AG20443 (cell line): Measurements from ENCODE around the gene DCAF17.

ENCODE experiments used
- DNase-seq: peaks from one replicate; pipeline ENCODE4 v3.0.0; 2012; ENCODE audit warnings: low spot score, mixed read lengths

DCAF17 gene

GRCh38 chr2:171434013-171434989 is at the start of gene DCAF17:
Gene DCAF17 (plus strand): TSS chr2:171434226. CDS start chr2:171434578, 352 bp downstream.
- peak; percentile 98 for DNase-seq

- no peak for DNase-seq
These were observed 47.4 kb upstream of the DCAF17 start for GRCh38 chr2:171386627-171387026.

GRCh38 chr2:171387052-171387451 is 47.0 kb upstream of the DCAF17 start:
- no peak for DNase-seq

GRCh38 chr2:171389325-171389724 is 44.7 kb upstream of the DCAF17 start:
- DNase-seq = no peak

- no peak for DNase-seq
These were observed 44.2 kb upstream of the DCAF17 start for GRCh38 chr2:171389780-171390179.

GRCh38 chr2:171390941-171391516 is 43.0 kb upstream of the DCAF17 start:
- DNase-seq = no peak

- no peak for DNase-seq
These were observed 42.5 kb upstream of the DCAF17 start for GRCh38 chr2:171391532-171391931.

GRCh38 chr2:171393487-171393886 is 40.5 kb upstream of the DCAF17 start:
- no peak for DNase-seq

GRCh38 chr2:171394164-171394740 is 39.8 kb upstream of the DCAF17 start:
- no peak for DNase-seq

GRCh38 chr2:171399292-171399691 is 34.7 kb upstream of the DCAF17 start:
- DNase-seq = no peak

- DNase-seq = no peak
These were observed 33.6 kb upstream of the DCAF17 start for GRCh38 chr2:171400395-171400794.

- no peak for DNase-seq
These were observed 32.1 kb upstream of the DCAF17 start for GRCh38 chr2:171401947-171402346.

GRCh38 chr2:171402906-171403580 is 31.0 kb upstream of the DCAF17 start:
- no peak for DNase-seq

- DNase-seq = peak; percentile 67
These were observed 29.8 kb upstream of the DCAF17 start for GRCh38 chr2:171404261-171404660.

GRCh38 chr2:171404719-171405118 is 29.3 kb upstream of the DCAF17 start:
- no peak for DNase-seq

- DNase-seq = no peak
These were observed 28.5 kb upstream of the DCAF17 start for GRCh38 chr2:171405546-171405945.

GRCh38 chr2:171406044-171406443 is 28.0 kb upstream of the DCAF17 start:
- DNase-seq = no peak

- DNase-seq = no peak
These were observed 26.9 kb upstream of the DCAF17 start for GRCh38 chr2:171407030-171407675.

- DNase-seq = no peak
These were observed 26.4 kb upstream of the DCAF17 start for GRCh38 chr2:171407676-171408044.

- no peak for DNase-seq
These were observed 24.5 kb upstream of the DCAF17 start for GRCh38 chr2:171409436-171409971.

- no peak for DNase-seq
These were observed 23.9 kb upstream of the DCAF17 start for GRCh38 chr2:171410101-171410500.

GRCh38 chr2:171410624-171411023 is 23.4 kb upstream of the DCAF17 start:
- DNase-seq = no peak
